Spleen (tissue), 7 donors: ENCODE measurements around the gene PARD3B.

ENCODE experiments used
- POLR2AphosphoS5 ChIP-seq, 3 donors: sonication (generic); formaldehyde crosslinking; IDR thresholded peaks; one replicate each; pipeline ENCODE4 v1.5.1; 2017; ENCODE audit warnings: antibody characterized with exemption in 3 of 3
- TF ChIP-seq, protein P1 (sequence below), 11 experiments: fragments of 200-600 bp in 7 of 11; fragments of 450-650 bp in 4 of 11; sonication (generic) in 4 of 11; IDR thresholded peaks in 8 of 11; conservative IDR thresholded peaks in 3 of 11; 1 replicate in 7 of 11; 2 replicates in 4 of 11; pipeline versions ENCODE4 v1.4.0 to v1.8.0; 2016 to 2021; ENCODE audit warnings: antibody characterized with exemption in 11 of 11, inconsistent platforms in 4 of 11, mild to moderate bottlenecking in 1 of 11
- donor health status: DM: no; HTN: no; CAD: no; lungs with moderate emphysema.
- donor health status: DM: no; HTN: no; CAD: no.
- donor health status: DM: no; HTN: no; CAD: no.

DNA sequence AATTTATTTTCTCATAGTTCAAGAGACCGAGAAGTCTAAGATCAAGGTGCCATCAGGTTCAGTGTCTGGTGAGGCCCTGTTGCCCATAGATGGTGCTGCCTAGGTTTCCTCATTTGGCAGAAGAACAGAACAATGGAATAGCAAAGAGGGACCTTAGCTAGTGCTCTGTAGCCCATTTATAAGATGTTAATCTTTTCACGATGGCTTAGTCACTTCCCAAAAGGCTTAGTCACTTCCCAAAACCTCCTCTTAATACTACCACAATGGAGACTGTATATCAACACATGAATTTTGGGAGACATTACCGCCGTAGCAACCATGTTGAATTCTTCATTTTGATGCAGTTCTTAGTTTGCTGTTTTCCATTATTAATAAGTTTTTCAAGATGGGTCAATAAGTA lies 890.7 kb downstream of the PARD3B start:
- TF ChIP-seq, protein P1, sequence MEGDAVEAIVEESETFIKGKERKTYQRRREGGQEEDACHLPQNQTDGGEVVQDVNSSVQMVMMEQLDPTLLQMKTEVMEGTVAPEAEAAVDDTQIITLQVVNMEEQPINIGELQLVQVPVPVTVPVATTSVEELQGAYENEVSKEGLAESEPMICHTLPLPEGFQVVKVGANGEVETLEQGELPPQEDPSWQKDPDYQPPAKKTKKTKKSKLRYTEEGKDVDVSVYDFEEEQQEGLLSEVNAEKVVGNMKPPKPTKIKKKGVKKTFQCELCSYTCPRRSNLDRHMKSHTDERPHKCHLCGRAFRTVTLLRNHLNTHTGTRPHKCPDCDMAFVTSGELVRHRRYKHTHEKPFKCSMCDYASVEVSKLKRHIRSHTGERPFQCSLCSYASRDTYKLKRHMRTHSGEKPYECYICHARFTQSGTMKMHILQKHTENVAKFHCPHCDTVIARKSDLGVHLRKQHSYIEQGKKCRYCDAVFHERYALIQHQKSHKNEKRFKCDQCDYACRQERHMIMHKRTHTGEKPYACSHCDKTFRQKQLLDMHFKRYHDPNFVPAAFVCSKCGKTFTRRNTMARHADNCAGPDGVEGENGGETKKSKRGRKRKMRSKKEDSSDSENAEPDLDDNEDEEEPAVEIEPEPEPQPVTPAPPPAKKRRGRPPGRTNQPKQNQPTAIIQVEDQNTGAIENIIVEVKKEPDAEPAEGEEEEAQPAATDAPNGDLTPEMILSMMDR (IDR thresholded peaks at IDR 0.05 in 8 of 11, conservative IDR thresholded peaks at IDR 0.05 in 3 of 11) = no peak
- TF ChIP-seq POLR2AphosphoS5 (IDR thresholded peaks at IDR 0.05) = no peak
